HG03103 (cell line): ENCODE data around the gene AK8.

Source experiments
- ATAC-seq: cut with Tn5 transposase; IDR thresholded peaks from one replicate; pipeline ENCODE4 v1.9.1; 2021; ENCODE audit warnings: low read depth; ENCODE audit not compliant: unreplicated experiment

Gene AK8, protein sequence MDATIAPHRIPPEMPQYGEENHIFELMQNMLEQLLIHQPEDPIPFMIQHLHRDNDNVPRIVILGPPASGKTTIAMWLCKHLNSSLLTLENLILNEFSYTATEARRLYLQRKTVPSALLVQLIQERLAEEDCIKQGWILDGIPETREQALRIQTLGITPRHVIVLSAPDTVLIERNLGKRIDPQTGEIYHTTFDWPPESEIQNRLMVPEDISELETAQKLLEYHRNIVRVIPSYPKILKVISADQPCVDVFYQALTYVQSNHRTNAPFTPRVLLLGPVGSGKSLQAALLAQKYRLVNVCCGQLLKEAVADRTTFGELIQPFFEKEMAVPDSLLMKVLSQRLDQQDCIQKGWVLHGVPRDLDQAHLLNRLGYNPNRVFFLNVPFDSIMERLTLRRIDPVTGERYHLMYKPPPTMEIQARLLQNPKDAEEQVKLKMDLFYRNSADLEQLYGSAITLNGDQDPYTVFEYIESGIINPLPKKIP

GRCh38 chr9:132877824-132878694 lies at the start of gene AK8:
Gene AK8, minus strand, starts transcription at chr9:132878284. Its CDS starts 29 bp downstream, at chr9:132878255.
- ATAC-seq, result no peak

GRCh38 chr9:132927704-132928103 lies 49.6 kb upstream of the AK8 start:
- no peak for ATAC-seq

DNA sequence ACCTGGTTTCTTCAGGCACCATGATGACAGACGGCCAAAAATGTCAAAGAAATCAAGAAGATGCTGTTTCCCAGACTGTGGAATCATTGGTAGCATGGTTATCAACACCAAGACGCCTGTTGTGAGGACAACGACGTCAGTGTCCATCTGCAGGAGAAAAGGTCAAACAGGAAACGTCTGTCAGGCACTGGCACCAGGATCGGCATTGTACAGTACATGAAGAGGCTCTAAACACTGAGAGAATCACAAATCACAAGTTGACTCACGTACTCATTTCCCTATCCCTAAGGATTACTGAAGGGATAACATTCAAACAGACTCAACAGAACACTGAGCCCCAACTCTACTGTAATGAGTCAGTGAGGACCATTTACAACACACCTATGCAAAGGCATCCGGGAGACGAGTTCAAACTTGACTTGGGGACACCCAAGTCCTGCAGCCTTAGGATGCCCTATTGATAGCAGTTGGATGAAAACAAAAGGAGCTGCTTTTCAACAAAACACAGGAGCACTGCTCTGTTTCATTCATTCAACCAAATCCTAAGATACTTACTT lies 45.3 kb upstream of the AK8 start:
- ATAC-seq, result no peak

- no peak for ATAC-seq
Measured at GRCh38 chr9:132919614-132920268, 41.7 kb upstream of the AK8 start.

DNA sequence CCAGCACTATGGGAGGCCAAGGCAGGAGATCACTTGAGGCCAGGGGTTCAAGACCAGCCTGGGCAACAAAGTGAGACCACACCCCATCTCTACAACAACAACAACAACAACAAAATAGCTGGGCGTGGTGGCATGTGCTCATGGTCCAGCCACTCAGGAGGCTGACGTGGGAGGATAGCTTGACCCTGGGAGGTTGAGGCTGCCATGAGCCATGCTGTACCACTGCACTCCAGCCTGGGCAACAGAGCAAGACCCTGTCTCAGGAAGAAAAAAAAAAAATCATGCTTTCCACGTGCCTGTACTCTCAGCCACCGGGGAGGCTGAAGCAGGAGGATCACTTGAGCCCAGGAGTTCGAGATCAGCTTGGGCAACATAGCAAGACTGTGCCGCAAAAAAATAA lies 36.8 kb upstream of the AK8 start:
- ATAC-seq, result no peak

DNA sequence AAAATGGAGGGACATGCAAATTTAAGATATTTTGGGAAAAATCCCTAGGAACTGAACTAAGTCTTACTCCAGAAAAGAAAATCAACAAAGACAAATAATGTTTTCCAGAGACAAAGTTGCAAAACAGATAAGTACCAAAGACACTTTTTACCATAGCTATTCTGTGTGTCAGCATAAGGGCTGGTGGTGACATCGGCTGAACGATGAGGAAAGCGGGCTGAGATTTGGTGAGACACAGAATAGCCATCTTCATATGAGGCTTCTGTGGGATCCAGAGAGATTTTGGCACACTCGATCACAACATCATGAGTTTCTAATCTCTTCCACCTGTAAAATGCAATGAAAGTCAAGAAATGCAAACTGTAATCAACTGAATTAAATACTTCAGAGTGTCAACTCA lies 34.0 kb upstream of the AK8 start:
- no peak for ATAC-seq

- ATAC-seq, result no peak
Measured at GRCh38 chr9:132910376-132910775, 32.3 kb upstream of the AK8 start.

- ATAC-seq, result no peak
Measured at GRCh38 chr9:132909311-132909710, 31.2 kb upstream of the AK8 start.

DNA sequence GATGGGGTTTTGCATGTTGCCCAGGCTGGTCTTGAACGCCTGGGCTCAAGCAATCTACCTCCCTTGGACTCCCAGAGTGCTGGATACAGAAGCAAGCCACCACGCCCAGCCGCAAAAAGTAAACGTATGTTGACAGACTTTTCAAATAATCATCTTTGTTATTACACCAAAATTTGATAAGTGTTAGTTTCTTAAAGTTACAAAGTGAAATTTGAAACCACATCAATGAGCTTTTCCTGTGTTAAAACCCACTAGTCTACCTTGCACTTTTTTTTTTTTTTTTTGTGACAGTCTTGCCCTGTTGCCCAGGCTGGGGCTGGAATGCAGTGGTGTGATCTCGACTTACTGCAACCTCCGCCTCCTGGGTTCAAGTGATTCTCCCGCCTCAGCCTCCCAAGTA lies 30.6 kb upstream of the AK8 start:
- ATAC-seq, result no peak

GRCh38 chr9:132905726-132906125 lies 27.6 kb upstream of the AK8 start:
- no peak for ATAC-seq

- no peak for ATAC-seq
Measured at GRCh38 chr9:132903574-132904492, 25.7 kb upstream of the AK8 start.

DNA sequence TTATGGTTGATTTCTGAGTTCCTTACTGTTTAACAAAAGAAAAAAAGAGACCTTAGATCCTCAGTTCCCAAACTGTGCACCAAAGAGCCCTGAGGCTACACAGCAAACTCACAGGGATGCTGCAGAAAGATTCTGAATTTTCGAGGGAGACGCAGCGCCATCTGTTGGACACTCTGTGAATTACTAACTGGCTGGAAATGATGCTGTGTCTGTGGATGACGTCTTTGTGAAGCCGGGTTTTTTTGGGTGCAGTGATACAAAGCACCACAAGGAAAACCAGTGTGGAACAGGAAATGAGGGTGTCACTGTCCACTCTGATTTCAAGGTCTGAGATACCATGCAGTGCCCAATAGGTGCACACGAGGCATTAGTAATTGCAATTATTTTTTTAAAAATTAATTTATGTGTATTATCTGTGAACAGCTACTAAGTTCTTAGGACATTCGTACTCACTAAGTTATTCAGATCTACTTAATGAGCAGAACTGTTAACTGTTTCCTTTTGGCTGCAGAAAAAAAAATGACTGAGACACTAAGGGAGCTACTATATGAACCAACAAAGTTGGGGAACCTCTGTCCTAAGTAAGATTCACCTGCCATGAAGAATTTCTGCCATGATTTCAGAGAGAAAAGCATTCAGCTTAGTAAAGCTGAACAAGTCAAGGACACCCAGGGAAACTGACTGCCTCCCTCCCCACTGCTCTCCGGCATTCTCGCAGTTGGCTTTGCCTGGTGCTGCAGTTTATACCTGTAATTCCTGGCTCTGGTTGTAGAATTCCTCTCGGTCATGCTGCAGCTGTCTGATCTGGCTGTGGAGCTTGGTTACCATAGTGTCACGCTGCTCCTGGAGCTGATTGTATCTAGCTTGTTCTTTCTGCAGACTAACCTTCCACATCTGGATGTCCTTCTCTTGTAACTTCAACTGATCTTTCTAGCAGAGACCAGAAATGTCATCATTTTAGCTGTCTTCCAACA lies 24.1 kb upstream of the AK8 start:
- peak; percentile 54 for ATAC-seq

- ATAC-seq, result no peak
Measured at GRCh38 chr9:132898051-132898450, 20.0 kb upstream of the AK8 start.

DNA sequence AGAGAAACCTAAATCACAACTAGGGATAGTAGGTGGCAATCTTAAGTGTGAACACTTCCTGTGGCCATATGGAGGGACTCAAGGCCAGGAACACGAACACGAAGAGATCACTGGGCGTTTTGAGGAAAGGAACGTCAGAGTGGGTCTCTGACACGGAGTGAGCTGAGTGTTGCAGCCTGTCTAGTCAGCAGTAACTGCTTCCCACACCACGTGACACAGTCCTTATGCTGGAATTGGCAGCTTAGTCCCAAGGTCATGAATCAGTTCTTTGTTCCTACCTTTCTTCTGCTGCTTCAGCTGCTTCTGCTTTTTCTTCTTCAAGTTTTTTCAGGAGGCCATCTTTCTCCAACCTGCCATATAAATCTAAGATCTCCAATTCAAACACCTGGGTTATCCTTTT lies 18.8 kb upstream of the AK8 start:
- no peak for ATAC-seq

DNA sequence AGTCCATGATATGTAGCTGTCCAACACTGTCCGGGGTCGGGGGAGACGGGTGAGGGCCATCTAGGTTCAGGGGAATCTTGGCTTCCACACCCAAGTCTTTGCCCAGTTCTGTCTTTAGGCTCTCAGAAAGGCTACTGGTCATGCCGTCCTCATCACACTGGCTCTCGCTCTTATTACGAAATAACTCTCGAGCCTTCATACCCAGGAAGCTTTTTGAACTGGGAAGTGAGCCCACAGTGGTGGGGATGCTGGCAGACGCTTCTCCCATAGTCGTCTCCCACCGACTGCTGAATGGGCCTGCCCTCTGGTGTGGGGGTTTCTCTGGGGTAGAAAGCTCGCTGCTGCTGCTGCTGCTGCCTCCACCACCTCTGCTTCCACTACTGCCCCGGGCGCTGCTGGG lies 18.2 kb upstream of the AK8 start:
- no peak for ATAC-seq

- ATAC-seq, result no peak
Measured at GRCh38 chr9:132894862-132895835, 17.1 kb upstream of the AK8 start.

- ATAC-seq, result no peak
Measured at GRCh38 chr9:132894346-132894745, 16.3 kb upstream of the AK8 start.
